GM21576 (cell line): ENCODE data around the gene TAF8.
"Not testable (repeated sequence)": the region's sequence is repeated elsewhere in the genome, so short reads cannot be mapped to it uniquely, and the experiment has no call there.

Experiments
- ATAC-seq: cut with Tn5 transposase; IDR thresholded peaks from one replicate; pipeline ENCODE4 v1.9.1; 2021; ENCODE audit warnings: mild to moderate bottlenecking, moderate library complexity; ENCODE audit not compliant: unreplicated experiment

TAF8 gene

GRCh38 chr6:42028234-42029061, 21.9 kb upstream of the TAF8 start:
- no peak for ATAC-seq

GRCh38 chr6:42029062-42029685, 21.1 kb upstream of the TAF8 start:
- no peak for ATAC-seq

GRCh38 chr6:42029881-42030280, 20.4 kb upstream of the TAF8 start:
- ATAC-seq, result no peak

- no peak for ATAC-seq
Observed at GRCh38 chr6:42030585-42031506, 19.5 kb upstream of the TAF8 start.

GRCh38 chr6:42032366-42032765, 18.0 kb upstream of the TAF8 start:
- no peak for ATAC-seq

- not testable (repeated sequence) for ATAC-seq
Observed at GRCh38 chr6:42037669-42038068, 12.7 kb upstream of the TAF8 start.

- no peak for ATAC-seq
Observed at GRCh38 chr6:42038163-42038562, 12.2 kb upstream of the TAF8 start.

GRCh38 chr6:42038811-42039408, 11.4 kb upstream of the TAF8 start:
- ATAC-seq, result no peak

- no peak for ATAC-seq
Observed at GRCh38 chr6:42040856-42041480, 9.4 kb upstream of the TAF8 start.

- ATAC-seq, result no peak
Observed at GRCh38 chr6:42041481-42042053, 8.8 kb upstream of the TAF8 start.

- ATAC-seq, result no peak
Observed at GRCh38 chr6:42042108-42042507, 8.2 kb upstream of the TAF8 start.

- ATAC-seq, result peak; percentile 37
Observed at GRCh38 chr6:42043787-42044475, 6.4 kb upstream of the TAF8 start.

GRCh38 chr6:42045538-42046460, 4.5 kb upstream of the TAF8 start:
- ATAC-seq, result no peak

GRCh38 chr6:42046464-42047212, 3.7 kb upstream of the TAF8 start:
- no peak for ATAC-seq

GRCh38 chr6:42047213-42047590, 3.1 kb upstream of the TAF8 start:
- ATAC-seq, result no peak

- ATAC-seq, result no peak
Observed at GRCh38 chr6:42047790-42048405, 2.4 kb upstream of the TAF8 start.

- no peak for ATAC-seq
Observed at GRCh38 chr6:42049116-42049809, 1.1 kb upstream of the TAF8 start.
